ENCODE measurements around the gene RHOJ.

- TF ChIP-seq CTCF (IDR thresholded peaks at IDR 0.05) (peak; percentile 71 to 84 (median 78)), POLR2A (IDR thresholded peaks at IDR 0.05) (no peak)
Measured at GRCh38 chr14:63174760-63175191, 29.5 kb upstream of the RHOJ start.
